Colonic mucosa (tissue), 4 donors: Measurements from ENCODE around the gene EXOC2. TPM values are rescaled to one million over a fixed set of nuclear protein-coding genes. Genes with fewer than 3 reads are reported as not detected.

Experiments
- DNase-seq: peaks from one replicate; pipeline ENCODE4 v3.0.0-alpha.2; 2020
- H3K27ac ChIP-seq: fragments of 200-600 bp; one replicate; pipeline ENCODE4 v1.8.0; 2021
- H3K27me3 ChIP-seq: fragments of 200-600 bp; one replicate; pipeline ENCODE4 v1.8.0; 2021
- H3K36me3 ChIP-seq: fragments of 200-600 bp; one replicate; pipeline ENCODE4 v1.8.0; 2021
- H3K4me1 ChIP-seq: fragments of 200-600 bp; one replicate; pipeline ENCODE4 v1.8.0; 2021; ENCODE audit warnings: mild to moderate bottlenecking
- H3K4me3 ChIP-seq: fragments of 200-600 bp; one replicate; pipeline ENCODE4 v1.8.0; 2021
- H3K9ac ChIP-seq, 2 donors: one replicate each; pipeline ENCODE4 v1.7.0; 2013; ENCODE audit warnings: control low read depth in 2 of 2, low read depth in 2 of 2, low read length in 2 of 2
- H3K9me3 ChIP-seq: fragments of 200-600 bp; one replicate; pipeline ENCODE4 v1.8.0; 2021
- CTCF ChIP-seq: fragments of 200-600 bp; IDR thresholded peaks from one replicate; pipeline ENCODE4 v1.8.0; 2022; ENCODE audit warnings: antibody characterized with exemption, mild to moderate bottlenecking
- intact Hi-C: fragments of 100-400 bp; cut with DNase I; formaldehyde crosslinking; loops from one replicate; pipeline ENCODE4 v1.14.1; 2022
- total RNA-seq, 2 donors: library from RNA; stranded (reverse); fragmentation: NEBNext Ultra II Directional in 1 of 2; extraction: Animal tissue kit (Norgen Biotek cat#: 25700) in 1 of 2; gene quantifications; one replicate each; pipeline ENCODE4 v1.2.1, GENCODE V29; 2021
- donor health status: healthy.
- donor health status: DM: no; HTN: no; CAD: no.
- donor health status: DM: no; HTN: no; CAD: no.

EXOC2 gene
- total RNA-seq, 2 donors from 2014 or later = 18.3 to 19.6 TPM

DNA sequence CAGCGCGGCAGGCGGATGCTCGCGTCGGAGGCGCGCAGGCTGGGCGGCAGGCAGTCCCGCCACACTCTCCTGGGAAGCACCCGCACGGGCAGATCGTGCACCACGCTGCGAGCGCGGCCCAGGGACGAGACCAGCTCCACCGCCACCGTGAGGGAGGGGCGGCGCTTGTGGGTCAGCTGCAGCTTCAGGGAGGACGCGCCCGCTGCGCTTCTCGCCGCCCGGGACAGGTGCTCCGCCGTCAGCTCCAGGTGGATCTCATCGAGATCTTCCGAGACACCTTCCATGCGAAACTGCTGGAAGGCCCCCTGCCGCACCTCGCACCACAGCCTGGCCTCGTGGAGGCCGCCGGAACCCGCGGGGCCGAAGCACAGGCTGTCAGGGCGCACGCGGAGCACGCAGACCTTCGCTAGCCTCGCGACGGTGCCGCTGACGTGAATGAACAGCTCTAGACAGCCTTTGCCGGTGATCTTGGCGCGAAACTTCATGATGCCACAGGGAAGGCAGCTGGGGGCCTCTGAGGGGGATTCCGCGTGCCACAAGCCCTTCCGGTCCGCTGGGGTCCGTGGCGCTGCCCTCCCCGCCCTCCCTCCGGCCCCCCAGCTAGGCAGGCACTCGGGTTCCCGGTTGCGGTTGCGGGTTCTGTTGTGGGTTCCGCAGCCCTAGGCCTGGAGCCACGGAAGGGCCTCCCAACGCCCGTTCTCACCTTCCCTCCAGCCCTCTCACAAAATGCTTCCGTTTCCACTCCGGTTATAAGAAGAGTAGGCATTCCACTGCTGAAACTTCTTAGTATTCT lies 36.3 kb downstream of the EXOC2 start, which contains the start of gene HUS1B:
Gene HUS1B, minus strand, starts transcription at position 641 of the 793 bp plus-strand sequence. Its CDS starts 156 bp downstream, at position 485.
- no peak within 1 kb of the TSS for H3K9ac ChIP-seq
- intact Hi-C loops = no loop called here
- no peak within 1 kb of the TSS for H3K4me3 ChIP-seq
- H3K4me1 ChIP-seq = no peaks in the 10 kb centered on the region
- H3K27me3 ChIP-seq = no peaks in the 10 kb centered on the region
- no peaks in the 10 kb centered on the region for H3K36me3 ChIP-seq
- no peaks in the 10 kb centered on the region for H3K9me3 ChIP-seq
- TF ChIP-seq CTCF = no peak
- no peak for DNase-seq
- H3K27ac ChIP-seq = no peak within 1 kb of the TSS

DNA sequence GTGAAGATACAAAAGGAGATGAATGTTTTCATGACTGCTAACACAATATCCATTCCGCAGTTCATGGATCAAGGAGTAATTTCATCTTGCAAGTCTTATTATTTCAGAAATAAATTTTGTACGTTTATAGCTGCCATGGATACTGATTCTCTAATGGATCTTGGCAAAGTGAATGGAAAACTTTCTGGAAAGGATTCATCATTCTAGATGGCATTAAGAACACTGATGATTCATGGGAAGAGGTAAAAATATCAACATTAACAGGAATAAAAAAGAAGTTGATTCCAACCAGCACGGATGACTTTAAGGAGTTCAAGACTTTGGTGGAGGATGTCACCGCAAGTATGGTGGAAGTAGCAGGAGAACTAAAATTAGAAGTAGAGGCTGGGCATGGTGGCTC lies 38.8 kb downstream of the EXOC2 start:
- no peak overlapping the region for H3K27ac ChIP-seq
- no peak overlapping the region for H3K9ac ChIP-seq
- H3K9me3 ChIP-seq = no peaks in the 10 kb centered on the region
- no peak for DNase-seq
- H3K4me1 ChIP-seq = no peaks in the 10 kb centered on the region
- H3K36me3 ChIP-seq = no peaks in the 10 kb centered on the region
- intact Hi-C loops = no loop called here
- no peak for TF ChIP-seq CTCF
- no peak overlapping the region for H3K4me3 ChIP-seq
- no peaks in the 10 kb centered on the region for H3K27me3 ChIP-seq

GRCh38 chr6:652865-653264 lies 40.1 kb downstream of the EXOC2 start:
- Histone ChIP-seq H3K4me3 (no peak overlapping the region), H3K27me3 (no peaks in the 10 kb centered on the region), H3K36me3 (no peaks in the 10 kb centered on the region), H3K27ac (no peak overlapping the region), H3K4me1 (no peaks in the 10 kb centered on the region), H3K9ac (no peak overlapping the region), H3K9me3 (no peaks in the 10 kb centered on the region)
- intact Hi-C loops = no loop called here
- no peak for DNase-seq
- TF ChIP-seq CTCF = no peak

- no peak for TF ChIP-seq CTCF
- intact Hi-C loops = no loop called here
- DNase-seq = no peak
- H3K4me3 ChIP-seq = no peak overlapping the region
- H3K4me1 ChIP-seq = no peaks in the 10 kb centered on the region
- no peaks in the 10 kb centered on the region for H3K36me3 ChIP-seq
- no peaks in the 10 kb centered on the region for H3K9me3 ChIP-seq
- no peak overlapping the region for H3K9ac ChIP-seq
- no peak overlapping the region for H3K27ac ChIP-seq
- no peaks in the 10 kb centered on the region for H3K27me3 ChIP-seq
These were observed 42.8 kb downstream of the EXOC2 start for GRCh38 chr6:650098-650497.

- Histone ChIP-seq H3K27ac (no peak overlapping the region), H3K9ac (no peak overlapping the region), H3K4me1 (no peaks in the 10 kb centered on the region), H3K9me3 (no peaks in the 10 kb centered on the region), H3K4me3 (no peak overlapping the region), H3K27me3 (no peaks in the 10 kb centered on the region), H3K36me3 (no peaks in the 10 kb centered on the region)
- no peak for TF ChIP-seq CTCF
- no peak for DNase-seq
- intact Hi-C loops = no loop called here
These were observed 50.1 kb downstream of the EXOC2 start for GRCh38 chr6:642805-643204.
